HL-60 (cell line): ENCODE measurements around the gene ARSG.

Experiments used
- DNase-seq, 2 experiments: peaks; one replicate each; pipeline ENCODE4 v3.0.0-alpha.2; 2010 to 2020; ENCODE audit warnings: low read depth in 1 of 2, low spot score in 1 of 2
- H3K27ac ChIP-seq: fragments of 250-450 bp; sonication (Bioruptor Pico); replicated peaks from 2 replicates; pipeline ENCODE4 v1.5.1; 2020; ENCODE audit warnings: mild to moderate bottlenecking, moderate library complexity
- H3K27me3 ChIP-seq: fragments of 250-450 bp; sonication (Bioruptor Pico); 2 replicates; pipeline ENCODE4 v1.5.1; 2021; ENCODE audit warnings: mild to moderate bottlenecking, moderate library complexity; ENCODE audit not compliant: insufficient read depth, poor library complexity, severe bottlenecking
- H3K4me3 ChIP-seq: replicated peaks from 2 replicates; pipeline ENCODE4 v1.5.1; 2011; ENCODE audit warnings: mild to moderate bottlenecking, control low read depth, low read length; ENCODE audit not compliant: insufficient read depth
- GABPA ChIP-seq: IDR thresholded peaks from 2 replicates; pipeline ENCODE4 v1.6.1; 2012; ENCODE audit warnings: low read depth
- POLR2AphosphoS5 ChIP-seq: IDR thresholded peaks from 2 replicates; pipeline ENCODE4 v1.6.1; 2012; ENCODE audit warnings: low read depth
- SPI1 ChIP-seq: IDR thresholded peaks from 2 replicates; pipeline ENCODE4 v1.6.1; 2012; ENCODE audit warnings: low read depth, mild to moderate bottlenecking, borderline replicate concordance
- TF ChIP-seq, protein P1 (sequence below): IDR thresholded peaks from 2 replicates; pipeline ENCODE4 v1.6.1; 2012; ENCODE audit warnings: low read depth; ENCODE audit not compliant: insufficient replicate concordance
- TF ChIP-seq, protein P2 (sequence below): IDR thresholded peaks from one replicate; pipeline ENCODE4 v1.5.1; 2011; ENCODE audit warnings: low read length, control low read depth, inconsistent platforms; ENCODE audit not compliant: insufficient read depth

The ARSG gene

DNA sequence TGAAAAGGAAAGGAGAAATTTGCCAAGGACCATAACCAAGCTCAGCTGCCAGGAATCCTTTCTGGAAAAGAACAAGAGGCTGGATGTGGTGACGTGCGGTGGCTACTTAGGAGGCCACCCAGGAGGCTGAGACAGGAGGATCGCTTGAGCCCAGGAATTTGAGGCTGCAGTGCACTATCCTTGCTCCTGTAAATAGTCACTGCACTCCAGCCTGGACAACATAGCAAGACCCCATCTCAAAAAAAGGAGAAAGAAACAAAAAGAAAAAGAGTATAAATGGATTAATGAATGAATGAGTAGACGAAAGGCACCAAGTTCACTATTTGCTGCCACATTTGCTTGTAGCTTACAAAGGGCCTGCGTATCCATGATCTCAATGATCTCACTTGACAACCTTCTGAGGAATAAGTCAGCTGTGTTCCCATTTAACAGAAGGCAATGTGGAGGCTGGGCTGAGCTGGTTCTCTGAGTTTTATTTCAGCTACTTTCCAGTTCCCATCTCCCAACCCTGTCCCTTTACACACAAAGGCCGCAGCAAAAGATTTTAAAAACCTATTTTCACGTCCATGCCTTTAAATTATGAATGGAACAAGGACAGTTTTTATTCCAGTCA lies 29.8 kb downstream of the ARSG start:
- Histone ChIP-seq H3K4me3 (no peak overlapping the region), H3K27ac (no peak overlapping the region), H3K27me3 (no peaks in the 10 kb centered on the region)
- TF ChIP-seq POLR2AphosphoS5 (no peak), SPI1 (no peak), GABPA (no peak)
- TF ChIP-seq, protein P1, sequence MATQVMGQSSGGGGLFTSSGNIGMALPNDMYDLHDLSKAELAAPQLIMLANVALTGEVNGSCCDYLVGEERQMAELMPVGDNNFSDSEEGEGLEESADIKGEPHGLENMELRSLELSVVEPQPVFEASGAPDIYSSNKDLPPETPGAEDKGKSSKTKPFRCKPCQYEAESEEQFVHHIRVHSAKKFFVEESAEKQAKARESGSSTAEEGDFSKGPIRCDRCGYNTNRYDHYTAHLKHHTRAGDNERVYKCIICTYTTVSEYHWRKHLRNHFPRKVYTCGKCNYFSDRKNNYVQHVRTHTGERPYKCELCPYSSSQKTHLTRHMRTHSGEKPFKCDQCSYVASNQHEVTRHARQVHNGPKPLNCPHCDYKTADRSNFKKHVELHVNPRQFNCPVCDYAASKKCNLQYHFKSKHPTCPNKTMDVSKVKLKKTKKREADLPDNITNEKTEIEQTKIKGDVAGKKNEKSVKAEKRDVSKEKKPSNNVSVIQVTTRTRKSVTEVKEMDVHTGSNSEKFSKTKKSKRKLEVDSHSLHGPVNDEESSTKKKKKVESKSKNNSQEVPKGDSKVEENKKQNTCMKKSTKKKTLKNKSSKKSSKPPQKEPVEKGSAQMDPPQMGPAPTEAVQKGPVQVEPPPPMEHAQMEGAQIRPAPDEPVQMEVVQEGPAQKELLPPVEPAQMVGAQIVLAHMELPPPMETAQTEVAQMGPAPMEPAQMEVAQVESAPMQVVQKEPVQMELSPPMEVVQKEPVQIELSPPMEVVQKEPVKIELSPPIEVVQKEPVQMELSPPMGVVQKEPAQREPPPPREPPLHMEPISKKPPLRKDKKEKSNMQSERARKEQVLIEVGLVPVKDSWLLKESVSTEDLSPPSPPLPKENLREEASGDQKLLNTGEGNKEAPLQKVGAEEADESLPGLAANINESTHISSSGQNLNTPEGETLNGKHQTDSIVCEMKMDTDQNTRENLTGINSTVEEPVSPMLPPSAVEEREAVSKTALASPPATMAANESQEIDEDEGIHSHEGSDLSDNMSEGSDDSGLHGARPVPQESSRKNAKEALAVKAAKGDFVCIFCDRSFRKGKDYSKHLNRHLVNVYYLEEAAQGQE, result no peak
- TF ChIP-seq, protein P2, sequence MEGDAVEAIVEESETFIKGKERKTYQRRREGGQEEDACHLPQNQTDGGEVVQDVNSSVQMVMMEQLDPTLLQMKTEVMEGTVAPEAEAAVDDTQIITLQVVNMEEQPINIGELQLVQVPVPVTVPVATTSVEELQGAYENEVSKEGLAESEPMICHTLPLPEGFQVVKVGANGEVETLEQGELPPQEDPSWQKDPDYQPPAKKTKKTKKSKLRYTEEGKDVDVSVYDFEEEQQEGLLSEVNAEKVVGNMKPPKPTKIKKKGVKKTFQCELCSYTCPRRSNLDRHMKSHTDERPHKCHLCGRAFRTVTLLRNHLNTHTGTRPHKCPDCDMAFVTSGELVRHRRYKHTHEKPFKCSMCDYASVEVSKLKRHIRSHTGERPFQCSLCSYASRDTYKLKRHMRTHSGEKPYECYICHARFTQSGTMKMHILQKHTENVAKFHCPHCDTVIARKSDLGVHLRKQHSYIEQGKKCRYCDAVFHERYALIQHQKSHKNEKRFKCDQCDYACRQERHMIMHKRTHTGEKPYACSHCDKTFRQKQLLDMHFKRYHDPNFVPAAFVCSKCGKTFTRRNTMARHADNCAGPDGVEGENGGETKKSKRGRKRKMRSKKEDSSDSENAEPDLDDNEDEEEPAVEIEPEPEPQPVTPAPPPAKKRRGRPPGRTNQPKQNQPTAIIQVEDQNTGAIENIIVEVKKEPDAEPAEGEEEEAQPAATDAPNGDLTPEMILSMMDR, result no peak
- no peak for DNase-seq

DNA sequence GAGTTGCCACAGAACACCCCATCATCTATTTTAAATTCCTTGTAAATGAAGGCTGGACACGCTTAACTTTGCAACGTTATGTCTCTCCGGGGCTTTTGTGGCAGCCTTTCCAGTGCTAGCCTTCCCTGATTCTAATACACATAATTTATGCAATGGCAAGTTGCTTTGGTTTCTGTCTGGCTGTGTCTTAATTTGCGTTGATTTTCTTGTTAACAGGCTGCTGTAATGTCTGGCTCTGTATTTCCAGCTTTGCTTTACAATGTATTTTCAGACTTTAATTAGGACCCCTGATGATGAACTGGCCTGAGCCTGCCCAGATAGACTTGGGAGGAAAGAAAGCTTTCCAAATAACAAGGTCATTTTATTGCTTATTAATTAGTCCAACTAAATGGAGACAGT lies 30.3 kb downstream of the ARSG start:
- Histone ChIP-seq H3K27me3 (no peaks in the 10 kb centered on the region), H3K4me3 (no peak overlapping the region), H3K27ac (no peak overlapping the region)
- no peak for DNase-seq
- TF ChIP-seq, protein P2, result no peak
- TF ChIP-seq SPI1 (no peak), POLR2AphosphoS5 (no peak), GABPA (no peak)
- TF ChIP-seq, protein P1, result no peak

DNA sequence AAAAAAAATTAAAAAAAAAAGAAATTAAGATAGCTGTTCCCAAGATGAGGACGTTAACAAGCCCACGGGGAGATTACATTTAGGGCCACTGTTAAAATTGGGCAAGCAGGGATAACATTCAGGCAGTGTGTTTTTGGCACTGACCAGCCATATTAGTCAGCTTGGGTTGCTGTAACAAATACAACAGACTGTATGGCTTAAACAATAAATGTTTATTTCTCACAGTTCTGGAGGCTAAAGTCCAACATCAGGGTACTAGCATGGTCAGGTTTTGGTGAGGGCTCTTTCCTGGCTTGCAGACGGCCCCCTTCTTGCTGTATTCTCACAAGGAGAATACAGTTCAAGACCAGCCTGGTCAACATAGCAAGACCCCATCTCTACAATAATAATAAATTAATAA lies 31.3 kb downstream of the ARSG start:
- H3K27me3 ChIP-seq, result no peaks in the 10 kb centered on the region
- no peak for DNase-seq
- TF ChIP-seq POLR2AphosphoS5 (no peak), SPI1 (no peak), GABPA (no peak)
- TF ChIP-seq, protein P2, result no peak
- TF ChIP-seq, protein P1, result no peak
- no peak overlapping the region for H3K27ac ChIP-seq
- H3K4me3 ChIP-seq, result no peak overlapping the region
